GM19023 (cell line): ENCODE results near the gene ZNF304.
"Not testable (repeated sequence)": the region's sequence is repeated elsewhere in the genome, so short reads cannot be mapped to it uniquely, and the experiment has no call there.

Experiments used
- ATAC-seq: cut with Tn5 transposase; IDR thresholded peaks from one replicate; pipeline ENCODE4 v1.9.1; 2021; ENCODE audit warnings: mild to moderate bottlenecking, moderate library complexity; ENCODE audit not compliant: unreplicated experiment

The ZNF304 gene

GRCh38 chr19:57359300-57359699 lies 8.2 kb downstream of the ZNF304 start:
- no peak for ATAC-seq

GRCh38 chr19:57362419-57362818 lies 11.3 kb downstream of the ZNF304 start:
- no peak for ATAC-seq

- ATAC-seq: peak; percentile 96
These were observed 12.1 kb downstream of the ZNF304 start, which contains the start of the genes TRAPPC2B and ZNF547 for GRCh38 chr19:57362997-57363687. Gene TRAPPC2B (plus strand): TSS chr19:57363551. CDS start chr19:57364834, 1,283 bp downstream. Gene ZNF547 (plus strand): TSS chr19:57363551. CDS start chr19:57368556, 5,005 bp downstream.

- no peak for ATAC-seq
These were observed 12.7 kb downstream of the ZNF304 start for GRCh38 chr19:57363688-57364181.

GRCh38 chr19:57366776-57367175 lies 15.7 kb downstream of the ZNF304 start:
- ATAC-seq: no peak

GRCh38 chr19:57374179-57374578 lies 23.1 kb downstream of the ZNF304 start:
- ATAC-seq: no peak

GRCh38 chr19:57374647-57375046 lies 23.6 kb downstream of the ZNF304 start:
- ATAC-seq: not testable (repeated sequence)

- ATAC-seq: no peak
These were observed 25.1 kb downstream of the ZNF304 start for GRCh38 chr19:57376151-57376550.

- no peak for ATAC-seq
These were observed 26.6 kb downstream of the ZNF304 start for GRCh38 chr19:57377498-57378146.

- no peak for ATAC-seq
These were observed 29.9 kb downstream of the ZNF304 start for GRCh38 chr19:57380923-57381322.

- ATAC-seq: no peak
These were observed 31.9 kb downstream of the ZNF304 start for GRCh38 chr19:57382806-57383488.

- no peak for ATAC-seq
These were observed 38.2 kb downstream of the ZNF304 start for GRCh38 chr19:57389194-57389729.

GRCh38 chr19:57389730-57390598 lies 38.9 kb downstream of the ZNF304 start, which contains the start of gene ZNF548:
Gene ZNF548 (plus strand): TSS chr19:57389854. CDS start chr19:57390100, 246 bp downstream.
- peak; percentile 97 for ATAC-seq

GRCh38 chr19:57395710-57396109 lies 44.6 kb downstream of the ZNF304 start:
- ATAC-seq: no peak

GRCh38 chr19:57398868-57399267 lies 47.8 kb downstream of the ZNF304 start:
- ATAC-seq: no peak

- no peak for ATAC-seq
These were observed 52.9 kb downstream of the ZNF304 start for GRCh38 chr19:57403737-57404563.

GRCh38 chr19:57406516-57407123 lies 55.5 kb downstream of the ZNF304 start:
- no peak for ATAC-seq
